HG03196 (cell line): ENCODE results near the gene PRUNE2.

Experiments
- ATAC-seq: cut with Tn5 transposase; IDR thresholded peaks from one replicate; pipeline ENCODE4 v1.9.1; 2021; ENCODE audit not compliant: unreplicated experiment

PRUNE2 gene

GRCh38 chr9:76664120-76664519 is 241.8 kb downstream of the PRUNE2 start:
- no peak for ATAC-seq

GRCh38 chr9:76662476-76663281 is 243.2 kb downstream of the PRUNE2 start:
- no peak for ATAC-seq

GRCh38 chr9:76658510-76659231 is 247.2 kb downstream of the PRUNE2 start:
- peak; percentile 74 for ATAC-seq

- no peak for ATAC-seq
Observed at GRCh38 chr9:76657265-76657664, 248.6 kb downstream of the PRUNE2 start.

GRCh38 chr9:76655971-76656370 is 249.9 kb downstream of the PRUNE2 start:
- ATAC-seq: no peak

- ATAC-seq: no peak
Observed at GRCh38 chr9:76655121-76655541, 250.8 kb downstream of the PRUNE2 start.

GRCh38 chr9:76654575-76654974 is 251.3 kb downstream of the PRUNE2 start:
- ATAC-seq: no peak

GRCh38 chr9:76654051-76654461 is 251.9 kb downstream of the PRUNE2 start:
- ATAC-seq: no peak

- ATAC-seq: no peak
Observed at GRCh38 chr9:76652894-76653293, 253.0 kb downstream of the PRUNE2 start.

GRCh38 chr9:76651119-76651705 is 254.7 kb downstream of the PRUNE2 start:
- no peak for ATAC-seq

GRCh38 chr9:76650692-76651091 is 255.2 kb downstream of the PRUNE2 start:
- ATAC-seq: no peak

- ATAC-seq: no peak
Observed at GRCh38 chr9:76649894-76650293, 256.0 kb downstream of the PRUNE2 start.

GRCh38 chr9:76646249-76646648 is 259.7 kb downstream of the PRUNE2 start:
- ATAC-seq: no peak

- ATAC-seq: no peak
Observed at GRCh38 chr9:76644647-76645250, 261.2 kb downstream of the PRUNE2 start.

- no peak for ATAC-seq
Observed at GRCh38 chr9:76644171-76644570, 261.7 kb downstream of the PRUNE2 start.

- peak; percentile 95 for ATAC-seq
Observed at GRCh38 chr9:76643399-76644117, 262.4 kb downstream of the PRUNE2 start.

GRCh38 chr9:76642701-76643209 is 263.2 kb downstream of the PRUNE2 start:
- ATAC-seq: no peak

- no peak for ATAC-seq
Observed at GRCh38 chr9:76642074-76642473, 263.8 kb downstream of the PRUNE2 start.

GRCh38 chr9:76638001-76638400 is 267.9 kb downstream of the PRUNE2 start:
- no peak for ATAC-seq

GRCh38 chr9:76637416-76637815 is 268.5 kb downstream of the PRUNE2 start:
- no peak for ATAC-seq
